Spleen (tissue), 11 donors: ENCODE results near the gene FGF5. TPM values are rescaled to one million over a fixed set of nuclear protein-coding genes. Genes with fewer than 3 reads are reported as not detected.

Experiments
- DNase-seq: peaks from one replicate; pipeline ENCODE4 v3.0.0-alpha.2; 2020
- H3K27ac ChIP-seq, 8 donors: fragments of 200-600 bp; sonication (generic) in 7 of 8; 1 replicate in 4 of 8; 2 replicates in 4 of 8; pipeline versions ENCODE4 v1.5.0 to v1.8.0; 2016 to 2021; ENCODE audit warnings: inconsistent platforms in 4 of 8, mild to moderate bottlenecking in 4 of 8, moderate library complexity in 1 of 8
- H3K27me3 ChIP-seq, 7 donors: fragments of 200-600 bp; sonication (generic) in 6 of 7; replicated peaks in 1 of 7; 1 replicate in 4 of 7; 2 replicates in 3 of 7; pipeline versions ENCODE4 v1.5.0 to v1.8.0; 2016 to 2021; ENCODE audit warnings: inconsistent platforms in 3 of 7, mild to moderate bottlenecking in 1 of 7
- H3K36me3 ChIP-seq, 6 donors: fragments of 200-600 bp; sonication (generic) in 5 of 6; 1 replicate in 4 of 6; 2 replicates in 2 of 6; pipeline versions ENCODE4 v1.5.0 to v1.8.0; 2016 to 2021; ENCODE audit warnings: inconsistent platforms in 2 of 6
- H3K4me1 ChIP-seq, 6 donors: fragments of 200-600 bp; sonication (generic) in 5 of 6; 1 replicate in 3 of 6; 2 replicates in 3 of 6; pipeline versions ENCODE4 v1.5.0 to v1.8.0; 2016 to 2021; ENCODE audit warnings: inconsistent platforms in 3 of 6
- H3K4me3 ChIP-seq, 8 donors: fragments of 200-600 bp; sonication (generic) in 7 of 8; 1 replicate in 4 of 8; 2 replicates in 4 of 8; pipeline versions ENCODE4 v1.5.0 to v1.8.0; 2016 to 2021; ENCODE audit warnings: inconsistent platforms in 4 of 8, mild to moderate bottlenecking in 4 of 8, moderate library complexity in 2 of 8
- H3K9me3 ChIP-seq, 8 donors: fragments of 200-600 bp; sonication (generic) in 7 of 8; 1 replicate in 4 of 8; 2 replicates in 4 of 8; pipeline versions ENCODE4 v1.5.0 to v1.8.0; 2016 to 2021; ENCODE audit warnings: inconsistent platforms in 4 of 8
- CTCF ChIP-seq, 11 experiments: fragments of 200-600 bp in 7 of 11; fragments of 450-650 bp in 4 of 11; sonication (generic) in 4 of 11; IDR thresholded peaks in 8 of 11; conservative IDR thresholded peaks in 3 of 11; 1 replicate in 7 of 11; 2 replicates in 4 of 11; pipeline versions ENCODE4 v1.4.0 to v1.8.0; 2016 to 2021; ENCODE audit warnings: antibody characterized with exemption in 11 of 11, inconsistent platforms in 4 of 11, mild to moderate bottlenecking in 1 of 11
- POLR2A ChIP-seq, 3 donors: fragments of 450-650 bp; IDR thresholded peaks; one replicate each; pipeline ENCODE4 v1.5.1; 2017; ENCODE audit warnings: antibody characterized with exemption in 3 of 3, mild to moderate bottlenecking in 1 of 3
- POLR2AphosphoS5 ChIP-seq, 3 donors: sonication (generic); formaldehyde crosslinking; IDR thresholded peaks; one replicate each; pipeline ENCODE4 v1.5.1; 2017; ENCODE audit warnings: antibody characterized with exemption in 3 of 3
- WGBS, 5 donors: extraction: QIAGEN DNeasy Blood & Tissue Kit in 3 of 5; methylation state at CpG; one replicate each; pipeline versions ENCODE4 v1.1.5 to v1.1.7; 2013 to 2018; 5-methylcytosine and 5-hydroxymethylcytosine counted together
- intact Hi-C: fragments of 100-400 bp; cut with DNase I; formaldehyde crosslinking; loops from one replicate; pipeline ENCODE4 v1.15.0; 2023; ENCODE audit warnings: low total_unique reads
- polyA plus RNA-seq, 3 donors: library from polyadenylated mRNA; stranded (reverse); fragments of 200-250 nt; gene quantifications; one replicate each; pipeline ENCODE4 v1.2.1, GENCODE V29; 2013
- total RNA-seq, 7 donors: library from RNA; depleted of rRNA in 3 of 7; stranded (reverse); fragments of >200 nt in 3 of 7; fragmentation: NEBNext Ultra II Directional in 4 of 7; extraction: Animal tissue kit (Norgen Biotek cat#: 25700) in 4 of 7; gene quantifications; one replicate each; pipeline versions ENCODE4 v1.1.0 to v1.2.1, GENCODE V29; 2016 to 2021
- donor health status: healthy with polysubstance abuse.
- donor health status: DM: no; HTN: no; CAD: no; lungs with moderate emphysema.
- donor health status: DM: no; HTN: no; CAD: no.
- donor health status: Bipolar disorder and iron deficiency.
- donor health status: healthy.
- donor health status: DM: no; HTN: no; CAD: no.
- donor health status: DM: yes; HTN: yes; CAD: no.

Gene FGF5
- total and polyA plus RNA-seq, 10 donors = 0.06 TPM; not detected in 9

GRCh38 chr4:80235451-80235850 is 31.0 kb upstream of the FGF5 start:
- intact Hi-C loops = no loop called here
- Histone ChIP-seq H3K9me3 (no peaks in the 10 kb centered on the region), H3K4me1 (no peaks in the 10 kb centered on the region), H3K27me3 (peaks cover 0 to 26% (median 0%) of the 10 kb centered on the region in 7 donors), H3K36me3 (no peaks in the 10 kb centered on the region), H3K4me3 (no peak overlapping the region), H3K27ac (no peak overlapping the region)
- WGBS, 5 donors = 93 to 100% (median 98%) methylated on average over 1 of the region's 1 CpG
- TF ChIP-seq POLR2A (IDR thresholded peaks at IDR 0.05) (no peak), CTCF (IDR thresholded peaks at IDR 0.05 in 8 of 11, conservative IDR thresholded peaks at IDR 0.05 in 3 of 11) (no peak), POLR2AphosphoS5 (IDR thresholded peaks at IDR 0.05) (no peak)
- no peak for DNase-seq

GRCh38 chr4:80237992-80238391 is 28.5 kb upstream of the FGF5 start:
- intact Hi-C loops = no loop called here
- DNase-seq = no peak
- no peak overlapping the region for H3K4me3 ChIP-seq
- no peaks in the 10 kb centered on the region for H3K9me3 ChIP-seq
- no peaks in the 10 kb centered on the region for H3K36me3 ChIP-seq
- 80 to 94% (median 85%) methylated on average over 6 of the region's 6 CpGs for WGBS, 5 donors
- TF ChIP-seq POLR2A (IDR thresholded peaks at IDR 0.05) = no peak
- no peak for TF ChIP-seq POLR2AphosphoS5 (IDR thresholded peaks at IDR 0.05)
- no peak for TF ChIP-seq CTCF (IDR thresholded peaks at IDR 0.05 in 8 of 11, conservative IDR thresholded peaks at IDR 0.05 in 3 of 11)
- H3K27ac ChIP-seq = no peak overlapping the region
- H3K27me3 ChIP-seq = peaks cover 0 to 26% (median 0%) of the 10 kb centered on the region in 7 donors
- H3K4me1 ChIP-seq = no peaks in the 10 kb centered on the region

GRCh38 chr4:80239480-80240150 is 26.8 kb upstream of the FGF5 start:
- 88 to 96% (median 90%) methylated on average over 3 of the region's 3 CpGs for WGBS, 5 donors
- intact Hi-C loops = no loop called here

GRCh38 chr4:80240976-80241375 is 25.5 kb upstream of the FGF5 start:
- intact Hi-C loops = no loop called here
- Histone ChIP-seq H3K4me1 (no peaks in the 10 kb centered on the region), H3K36me3 (no peaks in the 10 kb centered on the region), H3K9me3 (no peaks in the 10 kb centered on the region), H3K4me3 (no peak overlapping the region), H3K27ac (no peak overlapping the region), H3K27me3 (peaks cover 0 to 24% (median 0%) of the 10 kb centered on the region in 7 donors)
- TF ChIP-seq POLR2AphosphoS5 (IDR thresholded peaks at IDR 0.05) (no peak), POLR2A (IDR thresholded peaks at IDR 0.05) (no peak), CTCF (IDR thresholded peaks at IDR 0.05 in 8 of 11, conservative IDR thresholded peaks at IDR 0.05 in 3 of 11) (no peak)
- no peak for DNase-seq

More at GRCh38 chr4:80239480-80240150, 26.8 kb upstream of the FGF5 start:
- Histone ChIP-seq H3K4me1 (no peaks in the 10 kb centered on the region), H3K9me3 (no peaks in the 10 kb centered on the region), H3K27ac (no peak overlapping the region), H3K27me3 (peaks cover 0 to 34% (median 0%) of the 10 kb centered on the region in 7 donors), H3K4me3 (no peak overlapping the region), H3K36me3 (no peaks in the 10 kb centered on the region)
- no peak for DNase-seq
- TF ChIP-seq POLR2A (IDR thresholded peaks at IDR 0.05) (no peak), CTCF (IDR thresholded peaks at IDR 0.05 in 8 of 11, conservative IDR thresholded peaks at IDR 0.05 in 3 of 11) (no peak)
